WI38 (cell line): ENCODE measurements around the gene CLIC4.

Experiments
- H3K4me3 ChIP-seq: 2 replicates; pipeline ENCODE4 v1.5.1; 2011; ENCODE audit warnings: low read depth, mild to moderate bottlenecking, control low read depth, low read length
- CTCF ChIP-seq: IDR thresholded peaks from 2 replicates; pipeline ENCODE4 v1.5.1; 2012; ENCODE audit warnings: low read depth, mild to moderate bottlenecking, control low read depth, low read length

Gene CLIC4

DNA sequence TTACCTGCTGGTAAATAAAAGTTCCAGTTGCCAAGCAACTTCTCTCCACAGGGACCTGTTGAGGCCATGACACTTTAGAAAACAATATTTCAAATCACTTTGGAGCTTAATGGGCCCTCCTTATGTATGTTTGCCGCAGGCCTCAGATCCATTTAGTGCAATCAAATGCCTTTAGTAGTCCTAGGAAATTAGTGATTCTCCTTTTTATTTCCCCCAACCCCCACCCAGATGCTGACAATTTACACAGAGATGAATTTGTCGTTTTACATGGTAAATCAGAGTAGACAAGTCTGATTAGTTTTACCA, 83.6 kb downstream of the CLIC4 start:
- no peak for TF ChIP-seq CTCF

GRCh38 chr1:24830680-24831272, 85.5 kb downstream of the CLIC4 start:
- H3K4me3 ChIP-seq: no peak overlapping the region
- TF ChIP-seq CTCF: peak; percentile 43; the same call in 1 of the 2 replicates

More for the DNA sequence above, 83.6 kb downstream of the CLIC4 start:
- H3K4me3 ChIP-seq: no peak overlapping the region

GRCh38 chr1:24841593-24841992, 96.3 kb downstream of the CLIC4 start:
- no peak for TF ChIP-seq CTCF
- no peak overlapping the region for H3K4me3 ChIP-seq

- H3K4me3 ChIP-seq: no peak overlapping the region
- no peak for TF ChIP-seq CTCF
These were observed 101.4 kb downstream of the CLIC4 start for GRCh38 chr1:24846671-24847070.

- peak overlapping the region; percentile 14; the same call in 1 of the 2 replicates for H3K4me3 ChIP-seq
- TF ChIP-seq CTCF: peak; percentile 86
These were observed 103.0 kb downstream of the CLIC4 start for GRCh38 chr1:24847995-24848881.

DNA sequence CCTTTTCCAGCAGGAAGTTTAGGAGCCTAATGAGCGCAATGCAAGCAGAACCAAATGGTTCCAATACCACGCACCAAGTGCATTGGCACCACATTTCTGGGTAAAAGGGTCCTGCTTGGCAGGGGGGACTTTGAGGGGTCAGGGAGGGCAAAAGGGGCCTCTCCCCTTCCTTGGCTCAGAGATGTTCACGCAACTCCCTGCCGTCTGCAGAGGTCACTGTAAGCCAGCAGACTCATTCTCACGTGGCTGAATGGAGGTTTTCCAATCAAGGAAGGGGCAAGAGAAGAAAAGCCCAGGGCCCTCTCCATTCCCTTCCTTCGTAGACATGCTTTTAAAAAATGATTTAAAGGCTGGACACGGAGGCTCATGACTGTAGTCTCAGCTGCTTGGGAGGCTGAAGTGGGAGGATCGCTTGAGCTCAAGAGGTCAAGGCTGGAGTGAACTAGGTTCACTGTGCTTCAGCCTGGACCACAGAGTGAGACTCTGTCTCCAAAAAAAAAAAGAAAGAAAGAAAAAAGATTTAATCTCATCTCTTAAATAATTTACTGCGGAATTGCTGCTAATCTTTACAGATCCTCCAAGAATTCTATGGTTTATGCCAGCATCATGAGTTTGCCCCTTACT, 104.5 kb downstream of the CLIC4 start:
- no peak overlapping the region for H3K4me3 ChIP-seq
- TF ChIP-seq CTCF: 0 out of 2 replicates have a peak, but pooled peaks have one; percentile 22
